HG03175 (cell line): ENCODE measurements around the gene ARHGAP15.
"Not testable (repeated sequence)": the region's sequence is repeated elsewhere in the genome, so short reads cannot be mapped to it uniquely, and the experiment has no call there.

Experiments
- ATAC-seq: cut with Tn5 transposase; IDR thresholded peaks from one replicate; pipeline ENCODE4 v1.9.1; 2021; ENCODE audit warnings: mild to moderate bottlenecking, moderate library complexity; ENCODE audit not compliant: unreplicated experiment

Gene ARHGAP15

GRCh38 chr2:143521396-143521795, 392.2 kb downstream of the ARHGAP15 start:
- ATAC-seq: no peak

- no peak for ATAC-seq
Measured at GRCh38 chr2:143522699-143523098, 393.5 kb downstream of the ARHGAP15 start.

DNA sequence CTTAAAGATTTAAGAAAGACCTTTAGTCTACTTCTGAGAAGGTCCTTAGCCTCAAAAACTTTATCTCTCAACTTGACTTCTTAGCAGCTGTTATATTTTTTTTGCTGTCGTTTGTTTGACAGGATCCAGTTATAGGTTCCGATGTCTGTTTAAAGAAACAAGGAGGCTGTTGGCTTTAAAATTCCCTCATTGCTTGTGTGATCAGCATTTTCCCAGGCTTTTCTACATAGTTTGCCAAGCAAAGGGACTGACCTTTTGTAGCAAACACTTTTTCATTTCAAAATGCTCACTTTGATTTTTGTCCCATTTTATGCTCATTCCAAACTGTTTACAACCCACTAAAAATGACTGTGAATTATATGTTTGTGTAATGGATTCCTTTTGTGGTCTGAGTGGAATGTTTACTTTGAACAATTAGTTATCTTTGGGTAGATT, 394.9 kb downstream of the ARHGAP15 start:
- ATAC-seq: no peak

GRCh38 chr2:143524559-143525401, 395.6 kb downstream of the ARHGAP15 start:
- ATAC-seq: no peak

GRCh38 chr2:143525402-143525860, 396.2 kb downstream of the ARHGAP15 start:
- no peak for ATAC-seq

GRCh38 chr2:143526498-143526897, 397.3 kb downstream of the ARHGAP15 start:
- ATAC-seq: no peak

GRCh38 chr2:143528021-143528420, 398.8 kb downstream of the ARHGAP15 start:
- no peak for ATAC-seq

GRCh38 chr2:143529118-143529720, 400.0 kb downstream of the ARHGAP15 start:
- peak; percentile 49 for ATAC-seq

- no peak for ATAC-seq
Measured at GRCh38 chr2:143530758-143531157, 401.5 kb downstream of the ARHGAP15 start.

- no peak for ATAC-seq
Measured at GRCh38 chr2:143532061-143532460, 402.8 kb downstream of the ARHGAP15 start.

DNA sequence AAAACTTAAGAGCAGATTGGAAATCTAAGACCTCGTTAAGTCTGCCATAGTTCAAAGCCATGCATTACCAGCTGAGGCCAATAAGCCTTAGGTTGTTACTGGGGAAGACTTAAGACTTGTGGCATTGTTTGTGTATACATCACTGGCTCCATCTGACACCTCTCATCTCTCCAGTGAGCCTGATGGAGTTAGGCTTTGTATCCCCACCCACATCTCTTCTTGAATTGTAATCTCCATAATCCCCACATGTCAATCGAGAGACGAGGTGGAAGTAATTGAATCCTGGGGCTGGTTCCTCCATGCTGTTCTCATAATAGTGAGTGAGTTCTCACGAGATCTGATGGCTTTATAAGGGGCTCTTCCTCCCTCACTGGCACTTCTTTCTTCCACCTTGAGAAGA, 404.6 kb downstream of the ARHGAP15 start:
- ATAC-seq: no peak

DNA sequence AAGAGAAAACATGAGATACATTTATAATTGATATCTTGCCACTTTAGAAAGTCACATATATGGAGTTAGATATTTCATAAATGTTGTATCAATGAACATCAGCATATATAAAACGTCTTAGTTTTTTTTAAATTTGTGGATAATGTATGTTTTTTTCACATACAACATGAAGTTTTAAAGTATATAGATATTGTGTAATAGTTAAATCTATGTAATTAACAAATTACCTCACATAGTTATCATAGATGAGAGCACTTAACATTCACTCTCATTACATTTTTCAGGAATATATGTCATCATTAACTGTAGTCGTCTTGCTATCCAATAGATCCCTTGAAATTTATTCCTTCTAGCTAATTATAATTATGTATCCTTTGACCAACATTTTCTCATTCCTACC, 406.6 kb downstream of the ARHGAP15 start:
- ATAC-seq: no peak

DNA sequence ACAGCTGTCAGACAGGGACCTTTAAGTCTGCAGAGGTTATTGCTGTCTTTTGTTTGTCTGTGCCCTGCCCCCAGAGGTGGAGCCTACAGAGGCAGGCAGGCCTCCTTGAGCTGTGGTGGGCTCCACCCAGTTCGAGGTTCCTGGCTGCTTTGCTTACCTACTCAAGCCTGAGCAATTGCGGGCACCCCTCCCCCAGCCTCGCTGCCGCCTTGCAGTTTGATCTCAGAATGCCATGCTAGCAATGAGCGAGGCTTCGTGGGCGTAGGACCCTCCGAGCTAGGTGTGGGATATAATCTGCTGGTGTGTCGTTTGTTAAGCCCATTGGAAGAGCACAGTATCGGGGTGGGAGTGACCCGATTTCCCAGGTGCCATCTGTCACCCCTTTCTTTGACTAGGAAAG, 412.7 kb downstream of the ARHGAP15 start:
- not testable (repeated sequence) for ATAC-seq

DNA sequence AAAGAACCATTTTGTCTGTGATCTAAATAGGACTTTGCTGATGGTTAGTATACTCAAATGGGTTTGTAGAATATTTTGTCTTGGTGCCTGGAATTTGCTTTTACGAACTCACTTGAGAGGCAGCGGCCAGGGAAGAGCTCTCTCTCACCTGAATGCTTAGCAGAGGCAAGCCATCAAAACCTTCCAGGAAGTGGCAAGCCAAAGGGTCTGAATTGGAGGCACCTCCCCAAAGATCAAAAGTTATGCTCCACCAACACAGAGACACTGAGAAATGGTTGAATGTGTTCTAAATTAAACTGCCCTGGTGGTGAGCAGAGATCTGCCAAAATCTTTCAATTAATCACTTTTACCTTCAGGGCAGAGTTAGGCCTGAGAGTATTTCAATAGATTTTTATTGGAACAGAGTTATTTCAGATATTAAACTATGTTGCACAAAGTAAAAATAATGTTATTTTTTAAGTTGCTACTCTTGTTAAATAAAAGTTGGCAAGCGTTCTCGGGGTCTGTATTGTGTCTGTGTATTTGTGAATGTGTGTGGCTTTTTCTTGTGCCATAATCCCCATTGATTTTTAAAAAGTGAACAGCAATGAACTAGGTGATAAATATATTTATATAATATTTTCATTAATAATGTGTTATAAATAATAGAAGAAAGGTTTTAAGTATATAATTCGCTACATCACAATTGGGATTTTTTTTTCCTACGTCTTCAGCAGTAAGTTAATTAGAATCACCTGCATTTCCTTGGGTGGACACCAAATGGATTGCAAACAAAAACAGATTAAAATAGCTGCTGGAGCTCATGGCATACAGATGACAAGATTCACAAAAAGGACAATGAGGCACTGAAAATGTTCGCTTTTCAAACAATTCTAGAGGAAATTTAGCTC, 416.1 kb downstream of the ARHGAP15 start:
- ATAC-seq: no peak

DNA sequence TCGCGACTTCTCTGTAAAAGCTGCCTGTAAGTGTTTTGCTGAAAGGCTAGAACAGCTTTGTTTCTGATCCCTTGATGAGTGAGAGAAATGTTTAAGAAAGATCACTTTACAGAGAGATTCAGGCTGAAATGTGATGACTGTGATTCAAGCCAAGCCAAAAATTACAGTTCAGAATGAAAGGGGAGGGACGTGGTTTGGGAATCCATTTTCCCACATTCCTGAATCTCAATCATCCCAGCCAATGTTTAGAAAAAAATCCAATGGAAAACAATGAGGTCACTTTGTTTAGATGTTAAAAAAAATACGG, 416.7 kb downstream of the ARHGAP15 start:
- ATAC-seq: no peak

DNA sequence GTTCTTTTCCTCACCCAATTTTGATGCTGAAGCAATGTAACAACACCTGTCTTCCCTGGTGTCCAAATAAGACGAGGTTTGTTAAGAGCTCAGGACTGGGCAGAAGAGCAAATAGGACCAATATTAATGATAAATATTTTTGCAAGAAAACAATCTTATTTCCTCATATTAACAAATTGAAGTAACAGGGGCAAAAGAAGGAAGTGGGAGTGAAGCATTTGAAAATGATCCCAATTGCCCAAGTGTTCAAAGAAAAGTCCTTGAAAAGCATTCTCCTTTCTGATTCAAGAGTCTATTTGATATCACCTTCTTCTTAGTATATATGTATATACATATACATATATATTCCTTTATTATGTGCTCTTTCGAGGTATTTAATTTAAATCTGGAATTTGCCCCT, 418.8 kb downstream of the ARHGAP15 start:
- ATAC-seq: no peak

GRCh38 chr2:143550500-143550899, 421.3 kb downstream of the ARHGAP15 start:
- no peak for ATAC-seq

- no peak for ATAC-seq
Measured at GRCh38 chr2:143551971-143552650, 422.9 kb downstream of the ARHGAP15 start.

GRCh38 chr2:143553261-143553660, 424.0 kb downstream of the ARHGAP15 start:
- ATAC-seq: no peak

- ATAC-seq: no peak
Measured at GRCh38 chr2:143558665-143559064, 429.4 kb downstream of the ARHGAP15 start.

DNA sequence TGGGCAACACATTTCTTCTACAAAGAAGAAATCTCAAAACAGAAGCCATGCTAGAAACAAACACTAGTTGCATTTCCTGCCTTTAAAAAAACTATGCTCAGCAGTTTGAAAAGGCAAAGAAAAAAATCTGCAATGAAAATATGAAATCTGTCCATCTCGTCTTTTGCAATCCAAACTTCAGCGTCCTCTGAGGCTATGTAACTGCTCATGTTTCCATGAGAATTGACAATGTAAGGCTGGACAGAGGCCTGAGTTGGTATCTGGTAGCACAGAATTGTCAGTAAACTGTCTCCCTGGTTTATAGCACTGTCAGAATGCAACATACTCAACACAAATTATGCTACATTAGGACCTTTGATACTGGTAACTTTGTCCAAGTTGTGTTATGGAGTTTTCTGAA, 429.9 kb downstream of the ARHGAP15 start:
- ATAC-seq: no peak
